Fibroblast of gingiva (primary cell): ENCODE data around the gene PFDN1.

Experiments used
- DNase-seq: peaks from one replicate; pipeline ENCODE4 v3.0.0-alpha.2; 2011; ENCODE audit warnings: low read depth

The PFDN1 gene

GRCh38 chr5:140238756-140239155 lies 64.1 kb downstream of the PFDN1 start:
- DNase-seq = no peak

- DNase-seq = no peak
Measured at GRCh38 chr5:140236891-140237598, 65.9 kb downstream of the PFDN1 start.

GRCh38 chr5:140235791-140236551 lies 66.9 kb downstream of the PFDN1 start:
- no peak for DNase-seq

GRCh38 chr5:140234377-140234989 lies 68.4 kb downstream of the PFDN1 start:
- no peak for DNase-seq

GRCh38 chr5:140232731-140233130 lies 70.2 kb downstream of the PFDN1 start:
- DNase-seq = no peak

DNA sequence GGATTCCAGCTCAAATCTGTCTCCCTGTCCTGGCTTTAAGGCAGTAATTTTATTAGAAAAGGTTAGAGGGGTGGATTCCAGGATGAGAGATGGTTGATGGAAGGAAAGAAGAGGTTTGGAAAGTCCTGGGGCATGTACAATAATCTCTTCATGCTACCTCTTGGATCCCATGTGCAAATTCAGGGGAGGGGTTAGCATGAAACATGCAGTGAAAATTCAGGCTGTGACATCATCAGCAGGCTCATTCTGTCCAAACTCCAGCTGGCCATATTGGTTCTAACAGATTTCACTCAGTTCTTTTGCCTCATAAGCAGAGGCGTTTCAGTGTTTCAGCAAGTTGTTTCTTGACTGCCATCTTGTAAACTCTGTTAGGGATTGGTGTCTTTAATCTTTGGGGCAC lies 72.5 kb downstream of the PFDN1 start:
- no peak for DNase-seq

DNA sequence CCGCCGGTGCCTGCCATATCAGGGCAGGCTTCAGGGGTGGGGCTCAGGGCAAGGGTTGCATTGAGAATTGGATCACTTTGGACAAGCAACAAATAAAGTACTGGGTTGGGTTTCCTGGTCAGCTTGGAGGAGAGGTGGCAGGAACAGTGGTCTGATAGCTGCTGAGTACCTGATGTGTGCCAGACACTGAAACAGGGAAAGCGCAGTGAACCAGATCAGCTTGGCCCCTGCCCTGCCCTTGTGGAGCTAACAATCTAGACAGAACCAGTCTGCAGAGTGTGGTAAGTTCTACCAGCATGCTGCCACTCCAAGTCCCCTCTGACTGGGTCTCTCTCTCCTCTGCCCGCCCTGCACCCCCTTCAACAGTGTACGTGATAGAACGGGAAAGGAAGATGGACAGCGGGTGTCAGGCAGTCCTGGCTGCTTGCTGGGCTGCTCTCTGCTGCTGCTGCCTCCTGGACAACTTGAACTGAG lies 74.5 kb downstream of the PFDN1 start:
- no peak for DNase-seq

GRCh38 chr5:140227046-140227445 lies 75.9 kb downstream of the PFDN1 start:
- DNase-seq = no peak

- no peak for DNase-seq
Measured at GRCh38 chr5:140225396-140225795, 77.5 kb downstream of the PFDN1 start.

- DNase-seq = no peak
Measured at GRCh38 chr5:140224658-140225057, 78.2 kb downstream of the PFDN1 start.

DNA sequence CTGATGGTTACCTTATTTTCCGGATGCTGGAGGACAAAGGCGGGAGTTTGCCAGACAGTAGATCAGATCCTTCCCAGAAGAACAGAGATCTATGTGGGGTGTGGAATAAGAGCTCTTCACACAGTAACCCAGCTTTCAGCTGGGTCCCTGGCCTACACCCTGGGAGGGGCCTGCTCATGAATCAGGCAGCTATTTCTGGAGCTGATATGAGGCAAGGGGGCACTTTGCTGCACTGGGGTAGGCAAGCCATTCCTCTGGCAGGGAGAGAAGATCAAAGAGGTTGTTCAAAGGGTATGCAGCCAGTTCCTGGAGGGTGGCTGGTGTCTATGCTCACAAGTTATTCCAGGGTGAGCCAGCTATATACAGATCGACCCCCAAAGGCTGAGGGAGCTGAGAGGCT lies 79.3 kb downstream of the PFDN1 start:
- DNase-seq = no peak

GRCh38 chr5:140222416-140222815 lies 80.5 kb downstream of the PFDN1 start:
- no peak for DNase-seq

DNA sequence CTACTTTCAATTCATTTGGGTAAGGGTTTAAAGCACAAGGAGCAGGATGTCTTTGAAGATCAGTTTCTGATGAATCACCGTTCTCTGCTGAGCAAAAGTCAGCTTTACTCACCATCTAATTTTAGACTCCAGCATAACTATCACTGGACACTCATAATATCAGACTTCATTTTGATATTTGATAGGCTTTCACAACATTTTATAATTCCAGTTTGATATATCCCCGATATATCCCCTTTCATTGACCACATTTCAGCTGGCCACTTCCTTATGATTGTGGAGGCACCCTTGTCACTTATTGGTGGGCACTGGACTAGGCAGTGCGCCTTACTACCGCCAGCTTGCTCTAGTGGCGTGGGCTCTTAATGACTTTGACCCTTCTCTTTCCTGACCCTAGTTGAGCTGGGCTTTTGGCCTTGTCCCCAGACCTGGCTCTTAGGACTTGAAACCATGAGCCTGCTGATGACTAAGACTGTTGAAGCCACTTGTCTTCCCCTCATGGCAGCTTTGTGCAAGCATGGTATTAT lies 81.1 kb downstream of the PFDN1 start:
- peak; percentile 81 for DNase-seq

- no peak for DNase-seq
Measured at GRCh38 chr5:140220698-140221064, 82.2 kb downstream of the PFDN1 start.

DNA sequence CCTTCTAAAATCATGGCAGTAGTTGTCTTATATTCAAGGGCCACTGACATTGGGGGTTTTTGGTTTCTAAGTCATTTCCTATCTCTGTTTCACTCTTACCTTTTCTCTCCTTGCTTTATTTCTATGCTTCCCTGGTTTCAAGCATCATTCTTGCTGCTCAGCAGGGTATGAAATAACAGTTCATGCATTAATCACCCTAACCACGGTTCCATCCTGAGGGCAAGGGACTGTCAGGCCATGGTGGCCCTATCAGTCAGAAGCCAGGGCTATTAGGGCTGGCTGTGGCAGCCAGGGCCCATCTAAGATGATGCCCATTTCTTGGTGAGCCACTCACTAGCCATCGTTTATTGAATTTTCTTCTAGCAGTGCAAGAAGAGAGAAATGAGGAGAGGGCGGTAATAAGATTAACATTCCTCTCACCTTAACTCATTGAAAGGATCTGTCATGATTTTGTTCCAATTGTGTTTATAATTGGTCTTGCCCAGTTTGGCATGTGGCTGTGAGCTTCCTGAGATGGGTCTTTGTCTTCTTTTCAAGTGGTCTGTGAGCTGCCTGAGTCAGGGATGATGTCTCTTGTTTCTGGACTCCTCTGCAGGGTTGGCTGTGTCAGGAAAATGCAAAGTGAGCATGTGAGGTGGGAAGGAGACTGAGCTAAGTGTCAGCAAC lies 82.7 kb downstream of the PFDN1 start:
- DNase-seq = no peak

DNA sequence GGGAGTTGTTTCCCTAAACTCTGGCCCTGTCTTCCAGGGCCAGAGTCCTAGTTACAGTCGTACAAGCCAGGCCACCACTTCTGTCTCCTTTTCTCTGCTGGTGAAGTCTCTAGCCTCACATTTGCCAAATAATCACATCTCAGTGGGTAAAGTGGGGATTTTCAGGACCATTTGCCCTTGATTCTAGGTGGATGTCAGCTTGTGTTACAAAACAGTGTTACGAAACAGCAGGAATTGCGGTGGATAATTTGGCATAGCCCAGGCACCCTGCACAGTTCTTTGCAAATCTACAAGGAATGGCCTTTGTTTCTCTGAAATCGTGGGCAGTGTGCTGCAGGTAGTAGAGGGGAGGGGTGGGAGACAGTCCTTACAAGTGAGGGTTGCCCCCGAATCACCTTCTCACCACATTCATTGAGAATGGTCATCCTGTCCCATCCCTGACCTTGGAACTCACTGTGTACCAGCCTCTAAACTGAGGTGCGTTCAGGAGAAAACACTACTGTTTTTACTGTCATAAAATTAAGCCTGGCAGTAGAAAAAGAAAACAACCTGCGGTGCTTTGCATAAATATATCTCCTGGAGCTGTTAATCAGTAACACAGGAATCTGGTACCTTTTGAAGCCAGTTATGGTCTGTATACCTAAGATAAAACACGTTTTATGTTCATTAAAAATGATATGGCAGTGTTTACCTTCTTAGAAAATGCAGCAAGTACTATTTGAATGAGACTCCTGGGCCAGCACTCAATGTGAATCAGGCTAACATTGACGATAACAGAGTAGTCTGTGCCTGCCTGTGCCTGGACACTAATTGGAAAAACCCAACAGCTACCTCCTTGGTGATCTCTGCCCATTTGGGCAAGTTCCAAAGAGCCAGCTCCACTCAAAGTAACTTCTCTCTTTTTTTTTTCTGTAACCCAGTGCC lies 83.6 kb downstream of the PFDN1 start:
- DNase-seq = peak; percentile 25

GRCh38 chr5:140217299-140218026 lies 85.4 kb downstream of the PFDN1 start:
- DNase-seq = no peak

DNA sequence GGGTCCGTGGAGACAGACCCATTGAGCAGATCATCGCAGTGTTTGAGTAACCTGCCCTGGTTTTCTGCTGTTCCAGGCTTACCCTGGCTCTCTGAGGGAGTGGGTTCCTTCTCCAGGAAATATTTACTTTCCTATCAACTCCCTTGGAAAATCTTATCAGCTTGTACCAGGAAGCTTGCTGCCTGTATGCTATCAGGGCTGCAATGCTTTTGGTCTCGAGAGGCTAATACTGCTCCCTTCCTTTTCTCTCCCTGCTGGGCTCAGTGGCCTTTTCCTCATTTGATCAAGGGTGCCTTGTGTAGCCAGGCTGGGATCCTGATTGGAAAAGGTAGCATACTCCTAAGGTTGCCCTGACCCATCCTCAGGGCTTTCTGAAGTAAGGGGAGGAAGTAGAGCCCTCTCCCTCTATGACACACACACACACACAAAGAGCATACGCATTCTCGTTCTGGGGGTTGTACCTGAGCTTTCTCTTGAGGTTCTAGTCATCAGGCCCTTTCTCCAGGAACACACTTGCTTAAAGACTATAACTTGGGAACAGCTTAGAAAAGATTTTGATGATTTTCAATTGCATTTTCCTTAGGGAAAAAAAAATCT lies 86.3 kb downstream of the PFDN1 start:
- DNase-seq = no peak

DNA sequence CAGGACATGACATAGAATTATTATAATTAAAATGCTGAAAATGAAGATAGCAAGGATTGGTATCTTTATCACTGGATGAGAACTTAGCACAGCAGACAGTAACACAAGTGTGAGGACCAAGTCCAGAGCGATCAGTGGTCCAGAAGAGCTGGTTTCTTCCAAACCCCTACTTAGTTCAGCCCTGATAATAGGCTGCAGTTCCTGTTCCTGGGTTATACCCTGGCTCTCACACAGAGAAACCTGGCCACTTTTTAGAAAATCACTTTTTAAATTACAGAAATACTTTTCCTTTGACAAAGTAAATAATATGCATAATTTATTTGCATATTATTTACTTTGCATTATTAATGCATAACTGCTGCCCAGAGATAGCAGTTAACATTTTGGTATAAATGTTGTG lies 87.6 kb downstream of the PFDN1 start:
- DNase-seq = no peak

DNA sequence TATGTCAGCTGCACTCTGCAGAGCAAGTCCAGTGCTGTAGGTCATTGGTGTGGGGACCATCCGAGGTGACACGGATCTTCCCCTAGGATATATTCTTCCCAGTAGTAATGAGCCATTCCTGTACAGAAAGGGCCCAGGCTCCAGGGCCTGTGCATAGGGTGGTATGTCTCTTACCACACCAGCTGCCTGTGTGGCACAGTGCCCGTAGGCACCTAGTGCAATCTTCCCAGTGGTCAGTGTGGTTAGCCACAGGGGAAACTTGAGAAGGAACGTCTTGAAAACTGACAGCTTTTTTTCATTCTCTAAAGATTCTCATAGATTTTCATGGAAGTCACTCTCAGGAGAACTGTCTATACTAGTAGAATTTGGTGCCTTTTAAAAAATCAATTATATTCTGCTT lies 88.1 kb downstream of the PFDN1 start:
- peak; percentile 91 for DNase-seq
